HEK293 (cell line): ENCODE results near the gene OR6Q1.

ENCODE experiments used
- CTCF ChIA-PET: fragments of 350-600 bp; formaldehyde crosslinking; extraction: SDS; loops from one replicate; lab custom pipeline; 2021; ENCODE audit warnings: antibody characterized with exemption; lab: Yijun Ruan, JAX
- POLR2A ChIA-PET: fragments of 300-600 bp; formaldehyde crosslinking; extraction: SDS; loops from one replicate; lab custom pipeline; 2020; ENCODE audit warnings: antibody characterized with exemption, inconsistent platforms; lab: Yijun Ruan, JAX
- H3K27ac ChIP-seq: fragments of 200-500 bp; sonication (Bioruptor generic); 2 replicates; pipeline ENCODE4 v1.5.1; 2014; ENCODE audit warnings: low read depth, low read length, control low read depth, inconsistent platforms; ENCODE audit errors: extremely low read depth
- H3K36me3 ChIP-seq, 2 experiments: fragments of 200-500 bp in 1 of 2; sonication (Bioruptor generic) in 1 of 2; 1 replicate in 1 of 2; 2 replicates in 1 of 2; pipeline ENCODE4 v1.5.1; 2014 to 2017; ENCODE audit warnings: inconsistent platforms in 2 of 2, low read length in 2 of 2; ENCODE audit not compliant: control insufficient read depth in 2 of 2, insufficient read depth in 1 of 2
- H3K4me1 ChIP-seq: fragments of 200-500 bp; sonication (Bioruptor generic); 2 replicates; pipeline ENCODE4 v1.5.1; 2014; ENCODE audit warnings: mild to moderate bottlenecking, low read length, inconsistent platforms; ENCODE audit not compliant: control insufficient read depth, insufficient read depth
- H3K4me3 ChIP-seq: 2 replicates; pipeline ENCODE4 v1.5.1; 2011; ENCODE audit warnings: low read depth, mild to moderate bottlenecking, control low read depth, low read length, moderate library complexity
- H3K9me3 ChIP-seq: fragments of 200-500 bp; sonication (Bioruptor generic); 2 replicates; pipeline ENCODE4 v1.5.1; 2014; ENCODE audit warnings: low read depth, low read length, inconsistent platforms; ENCODE audit not compliant: control insufficient read depth, insufficient read depth
- ATF2 ChIP-seq: fragments of 450-650 bp; formaldehyde crosslinking; IDR thresholded peaks from 2 replicates; pipeline ENCODE4 v1.5.1; 2016; ENCODE audit warnings: missing biosample characterization, missing genetic modification characterization, low read depth
- GLIS2 ChIP-seq: fragments of 450-650 bp; formaldehyde crosslinking; IDR thresholded peaks from 2 replicates; pipeline ENCODE4 v1.5.1; 2016; ENCODE audit warnings: missing biosample characterization, missing genetic modification characterization
- HOXA7 ChIP-seq: sonication (generic); formaldehyde crosslinking; IDR thresholded peaks from 2 replicates; pipeline ENCODE4 v1.8.1; 2022; ENCODE audit warnings: missing genetic modification reagents, borderline replicate concordance
- SALL2 ChIP-seq: fragments of 450-650 bp; formaldehyde crosslinking; IDR thresholded peaks from 2 replicates; pipeline ENCODE4 v1.5.0; 2017; ENCODE audit warnings: missing biosample characterization, mild to moderate bottlenecking, missing genetic modification characterization, borderline replicate concordance
- TRIM28 ChIP-seq: IDR thresholded peaks from 2 replicates; pipeline ENCODE4 v1.6.1; 2011; ENCODE audit warnings: low read length, control low read depth, borderline replicate concordance
- ZNF133 ChIP-seq: fragments of 450-650 bp; formaldehyde crosslinking; IDR thresholded peaks from 2 replicates; pipeline ENCODE4 v1.5.1; 2016; ENCODE audit warnings: missing biosample characterization, missing genetic modification characterization
- ZNF140 ChIP-seq: fragments of 450-650 bp; formaldehyde crosslinking; IDR thresholded peaks from 2 replicates; pipeline ENCODE4 v1.5.1; 2016; ENCODE audit warnings: missing biosample characterization, missing genetic modification characterization
- ZNF169 ChIP-seq: fragments of 450-650 bp; formaldehyde crosslinking; IDR thresholded peaks from 2 replicates; pipeline ENCODE4 v1.5.1; 2016; ENCODE audit warnings: missing biosample characterization, missing genetic modification characterization
- ZNF175 ChIP-seq: fragments of 450-650 bp; formaldehyde crosslinking; IDR thresholded peaks from 2 replicates; pipeline ENCODE4 v1.5.1; 2016; ENCODE audit warnings: missing biosample characterization, missing genetic modification characterization
- ZNF2 ChIP-seq: fragments of 450-650 bp; formaldehyde crosslinking; IDR thresholded peaks from 2 replicates; pipeline ENCODE4 v1.5.1; 2016; ENCODE audit warnings: missing biosample characterization, missing genetic modification characterization
- ZNF202 ChIP-seq: fragments of 450-650 bp; formaldehyde crosslinking; IDR thresholded peaks from 2 replicates; pipeline ENCODE4 v1.5.1; 2016; ENCODE audit warnings: missing biosample characterization, missing genetic modification characterization, borderline replicate concordance
- ZNF221 ChIP-seq: fragments of 450-650 bp; formaldehyde crosslinking; IDR thresholded peaks from 2 replicates; pipeline ENCODE4 v1.5.1; 2017; ENCODE audit warnings: missing biosample characterization, missing genetic modification characterization, borderline replicate concordance
- ZNF341 ChIP-seq: fragments of 450-650 bp; formaldehyde crosslinking; IDR thresholded peaks from 2 replicates; pipeline ENCODE4; 2016; ENCODE audit warnings: low read depth, missing biosample characterization, missing genetic modification characterization
- ZNF350 ChIP-seq: fragments of 450-650 bp; formaldehyde crosslinking; IDR thresholded peaks from 2 replicates; pipeline ENCODE4 v1.5.0; 2017; ENCODE audit warnings: missing biosample characterization, mild to moderate bottlenecking, missing genetic modification characterization
- ZNF48 ChIP-seq: fragments of 450-650 bp; formaldehyde crosslinking; IDR thresholded peaks from 2 replicates; pipeline ENCODE4 v1.5.1; 2016; ENCODE audit warnings: missing biosample characterization, missing genetic modification characterization
- ZNF513 ChIP-seq: fragments of 450-650 bp; IDR thresholded peaks from 2 replicates; pipeline ENCODE4 v1.5.1; 2018; ENCODE audit warnings: missing biosample characterization, missing genetic modification characterization
- ZNF548 ChIP-seq: fragments of 450-650 bp; formaldehyde crosslinking; IDR thresholded peaks from 2 replicates; pipeline ENCODE4 v1.5.1; 2016; ENCODE audit warnings: missing biosample characterization, missing genetic modification characterization
- ZNF610 ChIP-seq: fragments of 450-650 bp; formaldehyde crosslinking; IDR thresholded peaks from 2 replicates; pipeline ENCODE4 v1.5.1; 2016; ENCODE audit warnings: missing biosample characterization, missing genetic modification characterization, borderline replicate concordance
- ZNF654 ChIP-seq: fragments of 450-650 bp; formaldehyde crosslinking; IDR thresholded peaks from 2 replicates; pipeline ENCODE4 v1.5.1; 2016; ENCODE audit warnings: low read depth, missing biosample characterization, missing genetic modification characterization
- ZNF704 ChIP-seq: fragments of 450-650 bp; formaldehyde crosslinking; IDR thresholded peaks from 2 replicates; pipeline ENCODE4 v1.5.1; 2016; ENCODE audit warnings: missing biosample characterization, missing genetic modification characterization
- ZNF707 ChIP-seq: fragments of 450-650 bp; formaldehyde crosslinking; IDR thresholded peaks from 2 replicates; pipeline ENCODE4 v1.5.1; 2016; ENCODE audit warnings: missing biosample characterization, missing genetic modification characterization
- ZNF768 ChIP-seq: fragments of 450-650 bp; formaldehyde crosslinking; IDR thresholded peaks from 2 replicates; pipeline ENCODE4 v1.5.1; 2018; ENCODE audit warnings: missing biosample characterization, mild to moderate bottlenecking, missing genetic modification characterization
- ZNF776 ChIP-seq: fragments of 450-650 bp; formaldehyde crosslinking; IDR thresholded peaks from 2 replicates; pipeline ENCODE4 v1.5.0; 2017; ENCODE audit warnings: missing biosample characterization, missing genetic modification characterization, borderline replicate concordance
- ZSCAN23 ChIP-seq: fragments of 450-650 bp; formaldehyde crosslinking; IDR thresholded peaks from 2 replicates; pipeline ENCODE4 v1.5.1; 2016; ENCODE audit warnings: missing biosample characterization, missing genetic modification characterization

The OR6Q1 gene

GRCh38 chr11:58058276-58059006 lies 27.7 kb downstream of the OR6Q1 start:
- no peak overlapping the region for H3K4me3 ChIP-seq
- ChIA-PET CTCF (interaction anchor here (0.5 to 0.6 kb wide), 2 partner anchors 710 to 927 kb away, joined by 3 read pairs; no protein-coding TSS in a partner anchor), POLR2A (no interaction called here)

GRCh38 chr11:58059007-58059350 lies 28.2 kb downstream of the OR6Q1 start:
- ChIA-PET POLR2A (no interaction called here), CTCF (interaction anchor here (0.6 kb wide), 1 partner anchor 926 kb away, joined by 3 read pairs; no protein-coding TSS in a partner anchor)
- H3K27ac ChIP-seq: no peak overlapping the region
- H3K9me3 ChIP-seq: no peaks in the 10 kb centered on the region
- no peaks in the 10 kb centered on the region for H3K36me3 ChIP-seq
- H3K4me1 ChIP-seq: no peaks in the 10 kb centered on the region
- H3K4me3 ChIP-seq: no peak overlapping the region
- TF ChIP-seq ZSCAN23 (tag by site-specific recombination) (no peak), ZNF707 (tag by site-specific recombination) (no peak), ZNF768 (tag by site-specific recombination) (no peak), ZNF341 (tag by site-specific recombination) (no peak)

More at GRCh38 chr11:58058276-58059006, 27.7 kb downstream of the OR6Q1 start:
- no peak for TF ChIP-seq HOXA7
- H3K4me1 ChIP-seq: no peaks in the 10 kb centered on the region
- H3K9me3 ChIP-seq: no peaks in the 10 kb centered on the region
- no peak overlapping the region for H3K27ac ChIP-seq
- no peaks in the 10 kb centered on the region for H3K36me3 ChIP-seq

- TF ChIP-seq ZNF776 (no peak), ZNF610 (no peak)
Measured at GRCh38 chr11:58060535-58060934, 29.8 kb downstream of the OR6Q1 start.

GRCh38 chr11:58060939-58061672 lies 30.4 kb downstream of the OR6Q1 start:
- CTCF ChIA-PET: interaction anchor here (0.5 to 0.6 kb wide), 2 partner anchors 1082 to 1756 kb away, joined by 3 read pairs; partner anchors contain the start of gene FAM111A
- no peaks in the 10 kb centered on the region for H3K4me1 ChIP-seq
- TF ChIP-seq SALL2 (tag by site-specific recombination): no peak
- TF ChIP-seq ZNF350 (tag by site-specific recombination): no peak
- no peak for TF ChIP-seq ZNF48 (tag by site-specific recombination)
- no peak for TF ChIP-seq GLIS2 (tag by site-specific recombination)
- no peak for TF ChIP-seq ZNF654 (tag by site-specific recombination)
- no peak for TF ChIP-seq ZNF2 (tag by site-specific recombination)
- no peak for TF ChIP-seq TRIM28
- TF ChIP-seq ZNF707 (tag by site-specific recombination): no peak
- TF ChIP-seq ZNF140: no peak
- no peak for TF ChIP-seq ZNF548 (tag by site-specific recombination)
- no peak for TF ChIP-seq ZNF704 (tag by site-specific recombination)
- TF ChIP-seq ZNF202: no peak
- no peak for TF ChIP-seq ZNF175 (tag by site-specific recombination)
- TF ChIP-seq ATF2 (tag by site-specific recombination): no peak
- no peak for TF ChIP-seq ZNF221 (tag by site-specific recombination)
- no peak for TF ChIP-seq ZNF133 (tag by site-specific recombination)
- no peak for TF ChIP-seq ZNF169
- TF ChIP-seq ZNF513 (tag by site-specific recombination): no peak

More at GRCh38 chr11:58060535-58060934, 29.8 kb downstream of the OR6Q1 start:
- Histone ChIP-seq H3K4me1 (no peaks in the 10 kb centered on the region), H3K4me3 (no peak overlapping the region), H3K36me3 (no peaks in the 10 kb centered on the region), H3K27ac (no peak overlapping the region), H3K9me3 (no peaks in the 10 kb centered on the region)
- ChIA-PET CTCF (interaction anchor here (0.6 to 0.7 kb wide), 4 partner anchors 464 to 513 kb away, joined by 3 to 7 read pairs (median 3); no protein-coding TSS in a partner anchor), POLR2A (no interaction called here)

More at GRCh38 chr11:58060939-58061672, 30.4 kb downstream of the OR6Q1 start:
- POLR2A ChIA-PET: no interaction called here
- no peak overlapping the region for H3K27ac ChIP-seq
- no peak overlapping the region for H3K4me3 ChIP-seq
- H3K36me3 ChIP-seq: no peaks in the 10 kb centered on the region
- no peaks in the 10 kb centered on the region for H3K9me3 ChIP-seq
